ENCODE measurements around the gene HOXD13.

HOXD13 gene

GRCh38 chr2:176103194-176103593 is 10.7 kb downstream of the HOXD13 start:
- no peak overlapping the region for H2AFZ ChIP-seq (ENCODE audit: low read depth)
- no peak for TF ChIP-seq CTCF (conservative IDR thresholded peaks at IDR 0.05; ENCODE audit: low read depth, low read length)
- no peaks in the 10 kb centered on the region for H3K79me2 ChIP-seq (ENCODE audit: insufficient read depth, low read depth)
- no peak overlapping the region for H3K27ac ChIP-seq
- H4K20me1 ChIP-seq (ENCODE audit: insufficient read depth), result no peaks in the 10 kb centered on the region
- no peak overlapping the region for H3K4me3 ChIP-seq (IDR thresholded peaks at IDR 0.05; ENCODE audit: insufficient read depth, low read depth, low read length)
- H3K36me3 ChIP-seq (ENCODE audit: insufficient read depth), result no peaks in the 10 kb centered on the region
- no peaks in the 10 kb centered on the region for H3K27me3 ChIP-seq (ENCODE audit: insufficient read depth, low read depth)
- H3K9ac ChIP-seq, result no peak overlapping the region
- H3K4me1 ChIP-seq (ENCODE audit: low read depth, poor library complexity, severe bottlenecking), result no peaks in the 10 kb centered on the region
- no peak overlapping the region for H3K4me2 ChIP-seq

DNA sequence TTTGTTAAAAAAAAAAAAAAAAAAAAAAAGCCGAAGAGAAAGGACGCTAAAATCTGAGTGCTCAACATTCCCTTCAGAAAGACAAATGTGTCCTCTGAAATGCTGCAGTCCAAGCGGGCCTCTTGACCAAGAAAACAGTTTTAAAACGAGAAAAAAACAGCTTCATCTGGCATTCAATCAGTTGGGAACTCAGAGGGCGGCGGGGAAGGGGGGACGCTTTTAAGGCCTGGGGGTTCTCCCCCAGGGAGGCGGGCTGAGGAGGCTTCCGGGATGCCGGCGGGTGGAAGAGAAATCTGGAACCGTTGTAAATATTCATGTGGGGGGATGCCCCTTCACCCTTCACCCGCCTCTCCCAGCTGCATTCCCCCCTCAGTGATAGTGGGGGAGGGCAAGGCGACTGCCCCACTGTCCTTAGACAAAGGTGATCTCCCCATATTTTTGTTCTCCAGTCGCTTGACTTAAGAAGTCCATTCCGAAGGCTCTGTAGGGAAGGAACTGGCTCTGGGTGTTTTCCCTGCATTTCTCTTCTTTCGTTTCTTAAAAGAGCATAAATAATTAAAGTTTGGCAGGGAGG is 11.3 kb downstream of the HOXD13 start:
- Histone ChIP-seq H2AFZ (ENCODE audit: low read depth) (no peak overlapping the region), H3K4me3 (IDR thresholded peaks at IDR 0.05; ENCODE audit: insufficient read depth, low read depth, low read length) (no peak overlapping the region), H4K20me1 (ENCODE audit: insufficient read depth) (no peaks in the 10 kb centered on the region), H3K27me3 (ENCODE audit: insufficient read depth, low read depth) (no peaks in the 10 kb centered on the region), H3K27ac (no peak overlapping the region), H3K4me2 (no peak overlapping the region), H3K79me2 (ENCODE audit: insufficient read depth, low read depth) (no peaks in the 10 kb centered on the region), H3K4me1 (ENCODE audit: low read depth, poor library complexity, severe bottlenecking) (no peaks in the 10 kb centered on the region), H3K36me3 (ENCODE audit: insufficient read depth) (no peaks in the 10 kb centered on the region), H3K9ac (no peak overlapping the region)
- TF ChIP-seq CTCF (conservative IDR thresholded peaks at IDR 0.05; ENCODE audit: low read depth, low read length), result no peak

- no peak for TF ChIP-seq CTCF (conservative IDR thresholded peaks at IDR 0.05; ENCODE audit: low read depth, low read length)
- H3K4me2 ChIP-seq, result no peak overlapping the region
- no peak overlapping the region for H3K27ac ChIP-seq
- no peaks in the 10 kb centered on the region for H4K20me1 ChIP-seq (ENCODE audit: insufficient read depth)
- no peaks in the 10 kb centered on the region for H3K79me2 ChIP-seq (ENCODE audit: insufficient read depth, low read depth)
- no peak overlapping the region for H3K9ac ChIP-seq
- no peaks in the 10 kb centered on the region for H3K4me1 ChIP-seq (ENCODE audit: low read depth, poor library complexity, severe bottlenecking)
- H3K4me3 ChIP-seq (IDR thresholded peaks at IDR 0.05; ENCODE audit: insufficient read depth, low read depth, low read length), result no peak overlapping the region
- H2AFZ ChIP-seq (ENCODE audit: low read depth), result no peak overlapping the region
- H3K27me3 ChIP-seq (ENCODE audit: insufficient read depth, low read depth), result no peaks in the 10 kb centered on the region
- no peaks in the 10 kb centered on the region for H3K36me3 ChIP-seq (ENCODE audit: insufficient read depth)
These were observed 12.0 kb downstream of the HOXD13 start for GRCh38 chr2:176104316-176105077.

GRCh38 chr2:176105078-176105729 is 12.7 kb downstream of the HOXD13 start:
- Histone ChIP-seq H2AFZ (ENCODE audit: low read depth) (no peak overlapping the region), H3K4me2 (no peak overlapping the region), H4K20me1 (ENCODE audit: insufficient read depth) (no peaks in the 10 kb centered on the region), H3K36me3 (ENCODE audit: insufficient read depth) (no peaks in the 10 kb centered on the region), H3K27ac (no peak overlapping the region), H3K9ac (no peak overlapping the region), H3K4me3 (IDR thresholded peaks at IDR 0.05; ENCODE audit: insufficient read depth, low read depth, low read length) (no peak overlapping the region), H3K27me3 (ENCODE audit: insufficient read depth, low read depth) (no peaks in the 10 kb centered on the region), H3K79me2 (ENCODE audit: insufficient read depth, low read depth) (no peaks in the 10 kb centered on the region), H3K4me1 (ENCODE audit: low read depth, poor library complexity, severe bottlenecking) (no peaks in the 10 kb centered on the region)
- TF ChIP-seq CTCF (conservative IDR thresholded peaks at IDR 0.05; ENCODE audit: low read depth, low read length), result no peak
